A549 (cell line): ENCODE data around the gene TRIP10. TPM values are rescaled to one million over a fixed set of nuclear protein-coding genes. Genes with fewer than 3 reads are reported as not detected.

ENCODE experiments used
- ATAC-seq, 2 experiments: fragments of 200-7000 bp in 1 of 2; fragments of >200 bp in 1 of 2; cut with Nextera tagmentation in 1 of 2; cut with Tn5 transposase in 1 of 2; 3 replicates each; pipeline versions ENCODE4 v1.8.0 to v1.9.1; 2018 to 2020; ENCODE audit warnings: mild to moderate bottlenecking in 1 of 2, moderate library complexity in 1 of 2
- CTCF ChIA-PET: fragments of 300-600 bp; sonication (Branson Sonifier 250); formaldehyde crosslinking; extraction: SDS; loops from one replicate; lab custom pipeline; 2021; ENCODE audit warnings: antibody characterized with exemption, inconsistent platforms; lab: Yijun Ruan, JAX
- POLR2A ChIA-PET: fragments of 350-600 bp; formaldehyde crosslinking; extraction: SDS; loops from one replicate; lab custom pipeline; 2021; ENCODE audit warnings: antibody characterized with exemption, inconsistent platforms; lab: Yijun Ruan, JAX
- DNase-seq, 2 experiments: peaks; one replicate each; pipeline versions ENCODE4 v3.0.0 to v3.0.0-alpha.2; 2011 to 2016; ENCODE audit warnings: low read depth in 1 of 2, low spot score in 1 of 2
- FAIRE-seq: peaks from 2 replicates; lab custom pipeline; 2011; peaks lifted over from hg19 to GRCh38; lab: Jason Lieb, UNC
- H3K27ac ChIP-seq, 2 experiments: fragments of >200 bp; sonication (Bioruptor Twin); formaldehyde crosslinking; 3 replicates each; pipeline ENCODE4 v1.5.1; 2016 to 2017
- H3K4me1 ChIP-seq: fragments of >200 bp; sonication (Bioruptor Twin); formaldehyde crosslinking; 3 replicates; pipeline ENCODE4 v1.6.1; 2016
- H3K4me2 ChIP-seq: fragments of >200 bp; sonication (Bioruptor Twin); formaldehyde crosslinking; 3 replicates; pipeline ENCODE4 v1.6.1; 2016
- H3K4me3 ChIP-seq: fragments of >200 bp; sonication (Bioruptor Twin); formaldehyde crosslinking; 3 replicates; pipeline ENCODE4 v1.5.1; 2016
- H3K9me3 ChIP-seq: fragments of >200 bp; sonication (Bioruptor Twin); formaldehyde crosslinking; 3 replicates; pipeline ENCODE4 v1.6.1; 2016
- ATOH8 ChIP-seq: fragments of 250-450 bp; sonication (Bioruptor Pico); IDR thresholded peaks from 2 replicates; pipeline ENCODE4 v1.5.0; 2020; ENCODE audit warnings: low read depth, mild to moderate bottlenecking, moderate library complexity
- CBX2 ChIP-seq: fragments of 200-600 bp; sonication (generic); IDR thresholded peaks from 2 replicates; pipeline ENCODE4 v1.6.1; 2016; ENCODE audit warnings: low read depth, mild to moderate bottlenecking, borderline replicate concordance
- CBX8 ChIP-seq: fragments of 200-600 bp; sonication (generic); IDR thresholded peaks from 2 replicates; pipeline ENCODE4 v1.6.1; 2016
- CEBPB ChIP-seq, 2 experiments: fragments of >200 bp in 1 of 2; sonication (Bioruptor Twin) in 1 of 2; formaldehyde crosslinking in 1 of 2; IDR thresholded peaks; 2 replicates each; pipeline ENCODE4 v1.6.1; 2012 to 2016
- CTCF ChIP-seq: fragments of >200 bp; sonication (Bioruptor Twin); formaldehyde crosslinking; IDR thresholded peaks from 3 replicates; pipeline ENCODE4 v1.5.1; 2016
- ELK1 ChIP-seq: fragments of 150-350 bp; IDR thresholded peaks from 2 replicates; pipeline ENCODE4 v1.6.1; 2014; ENCODE audit warnings: low read depth, mild to moderate bottlenecking, low read length
- ESRRA ChIP-seq: fragments of 150-350 bp; IDR thresholded peaks from 2 replicates; pipeline ENCODE4 v1.6.1; 2014; ENCODE audit warnings: mild to moderate bottlenecking, low read length, borderline replicate concordance
- FOXS1 ChIP-seq: fragments of 250-450 bp; sonication (Bioruptor Pico); IDR thresholded peaks from 2 replicates; pipeline ENCODE4 v1.5.0; 2020; ENCODE audit warnings: mild to moderate bottlenecking, moderate library complexity
- HDAC2 ChIP-seq: fragments of 200-600 bp; sonication (generic); IDR thresholded peaks from 2 replicates; pipeline ENCODE4 v1.6.1; 2016
- KDM1A ChIP-seq: fragments of 200-600 bp; sonication (generic); IDR thresholded peaks from 2 replicates; pipeline ENCODE4 v1.6.1; 2016; ENCODE audit warnings: low read depth, mild to moderate bottlenecking
- MAZ ChIP-seq: fragments of 150-350 bp; IDR thresholded peaks from 2 replicates; pipeline ENCODE4 v1.6.1; 2014; ENCODE audit warnings: antibody characterized with exemption, low read depth, low read length, borderline replicate concordance
- POLR2AphosphoS2 ChIP-seq: conservative IDR thresholded peaks from 2 replicates; pipeline ENCODE4 v1.6.1; 2012; ENCODE audit warnings: low read length, improper control_type of control experiment, inconsistent platforms
- RCOR1 ChIP-seq: fragments of 150-350 bp; IDR thresholded peaks from 2 replicates; pipeline ENCODE4 v1.6.1; 2014; ENCODE audit warnings: antibody characterized with exemption, low read length, low read depth
- TFCP2L1 ChIP-seq: fragments of 250-450 bp; sonication (Bioruptor Pico); IDR thresholded peaks from 2 replicates; pipeline ENCODE4 v1.5.0; 2021; ENCODE audit warnings: mild to moderate bottlenecking
- USF2 ChIP-seq: fragments of 450-650 bp; IDR thresholded peaks from 2 replicates; pipeline ENCODE4 v1.6.1; 2014; ENCODE audit warnings: antibody characterized with exemption
- ZC3H11A ChIP-seq: fragments of 450-650 bp; IDR thresholded peaks from 2 replicates; pipeline ENCODE4 v1.6.1; 2014; ENCODE audit warnings: antibody characterized with exemption, mild to moderate bottlenecking
- ZFP36 ChIP-seq: fragments of 450-650 bp; IDR thresholded peaks from 2 replicates; pipeline ENCODE4 v1.6.1; 2014; ENCODE audit warnings: borderline replicate concordance; ENCODE audit not compliant: partially characterized antibody
- ZNF302 ChIP-seq: fragments of 250-450 bp; sonication (Bioruptor Pico); IDR thresholded peaks from 2 replicates; pipeline ENCODE4 v1.9.0; 2021; ENCODE audit warnings: inconsistent platforms, mild to moderate bottlenecking, moderate library complexity
- WGBS: methylation state at CpG from one replicate; pipeline ENCODE4 v1.1.6; 2017; ENCODE audit errors: missing lambda C conversion rate; 5-methylcytosine and 5-hydroxymethylcytosine counted together
- polyA plus RNA-seq, 4 experiments: library from polyadenylated mRNA; depleted of rRNA in 3 of 4; stranded (reverse); fragments of >200 nt; fragmentation: RNase III in 1 of 4; extraction: RNeasy Plus Mini Kit Qiagen cat#74134 plus additional on column Dnase treatment in 1 of 4; gene quantifications; 2 replicates in 3 of 4; 3 replicates in 1 of 4; pipeline ENCODE4 v1.2.3, GENCODE V29; 2011 to 2017
- TF ChIP-seq, protein P1 (sequence below): IDR thresholded peaks from 2 replicates; pipeline ENCODE4 v1.6.1; 2012

Gene TRIP10
- polyA plus RNA-seq, 2 of the 4 experiments (the other 2 are of a cell fraction): 39.2 to 60.9 TPM

- Histone ChIP-seq H3K4me2 (peak overlapping the region; percentile 14; the same call in 1 of the 3 replicates), H3K4me3 (no peak overlapping the region), H3K4me1 (peaks cover 60% of the 10 kb centered on the region), H3K27ac (peak overlapping the region; percentile 52 to 83; a peak in 5 of 6 replicates), H3K9me3 (no peaks in the 10 kb centered on the region)
- ATAC-seq (no peak), DNase-seq (no peak), FAIRE-seq (no peak)
- CTCF ChIA-PET: interaction anchor here (1.3 to 1.6 kb wide), 2 partner anchors 91 to 138 kb away, joined by 4 to 5 read pairs; no protein-coding TSS in a partner anchor
- POLR2A ChIA-PET: no interaction called here
- no peak for TF ChIP-seq RCOR1
- 72% methylated on average over 15 of the region's 15 CpGs for WGBS
Measured at GRCh38 chr19:6724631-6725492, 14.6 kb upstream of the TRIP10 start.

- no peak for FAIRE-seq
Measured at GRCh38 chr19:6725513-6726231, 13.8 kb upstream of the TRIP10 start.

More at GRCh38 chr19:6725513-6726231, 13.8 kb upstream of the TRIP10 start:
- Histone ChIP-seq H3K4me1 (peaks cover 58% of the 10 kb centered on the region), H3K4me3 (no peak overlapping the region), H3K9me3 (no peaks in the 10 kb centered on the region), H3K4me2 (peak overlapping the region; percentile 14; the same call in 1 of the 3 replicates), H3K27ac (peak overlapping the region; percentile 52 to 83; a peak in 5 of 6 replicates)
- no peak for TF ChIP-seq CBX8
- no peak for TF ChIP-seq MAZ
- no peak for TF ChIP-seq TFCP2L1 (CRISPR knock-in tag)
- no peak for TF ChIP-seq FOXS1
- TF ChIP-seq ZNF302: no peak
- no peak for TF ChIP-seq CEBPB (IDR thresholded peaks at IDR 0.05)
- no peak for TF ChIP-seq ATOH8 (CRISPR knock-in tag)
- TF ChIP-seq POLR2AphosphoS2: no peak
- TF ChIP-seq ZC3H11A: no peak
- no peak for TF ChIP-seq ZFP36
- no peak for TF ChIP-seq ELK1
- no peak for TF ChIP-seq RCOR1
- TF ChIP-seq CTCF: no peak
- TF ChIP-seq KDM1A: no peak
- no peak for TF ChIP-seq CBX2
- no peak for TF ChIP-seq ESRRA
- no peak for TF ChIP-seq USF2
- no peak for TF ChIP-seq HDAC2
- TF ChIP-seq, protein P1, sequence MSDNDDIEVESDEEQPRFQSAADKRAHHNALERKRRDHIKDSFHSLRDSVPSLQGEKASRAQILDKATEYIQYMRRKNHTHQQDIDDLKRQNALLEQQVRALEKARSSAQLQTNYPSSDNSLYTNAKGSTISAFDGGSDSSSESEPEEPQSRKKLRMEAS: no peak
- POLR2A ChIA-PET: no interaction called here
- 89% methylated on average over 16 of the region's 16 CpGs for WGBS
- CTCF ChIA-PET: interaction anchor here (1.0 to 1.3 kb wide), 2 partner anchors 13 to 92 kb away, joined by 3 to 4 read pairs; no protein-coding TSS in a partner anchor
- DNase-seq (no peak), ATAC-seq (no peak)
